Dermis microvascular lymphatic vessel endothelial cell (primary cell): ENCODE measurements around the gene MAP4K5. TPM values are rescaled to one million over a fixed set of nuclear protein-coding genes. Genes with fewer than 3 reads are reported as not detected.

ENCODE experiments used
- DNase-seq, 2 donors: peaks; one replicate each; pipeline versions ENCODE4 v3.0.0 to v3.0.0-alpha.2; 2010; ENCODE audit warnings: low read depth in 2 of 2
- total RNA-seq: library from RNA; depleted of rRNA; stranded (reverse); fragments of >200 nt; gene quantifications from 2 replicates; pipeline ENCODE4 v1.2.1, GENCODE V29; 2014

Gene MAP4K5
- total RNA-seq, 1 donor from 2014 or later, result 33.0 TPM

GRCh38 chr14:50400461-50400860, 131.9 kb downstream of the MAP4K5 start:
- no peak for DNase-seq

- peak in 1 of 2 donors; percentile 46 for DNase-seq
Measured at GRCh38 chr14:50399251-50400032, 132.9 kb downstream of the MAP4K5 start.

- DNase-seq, result no peak
Measured at GRCh38 chr14:50398189-50398580, 134.2 kb downstream of the MAP4K5 start.

- peak; percentile 9 to 51 for DNase-seq
Measured at GRCh38 chr14:50397390-50398188, 134.8 kb downstream of the MAP4K5 start.

GRCh38 chr14:50396631-50397389, 135.6 kb downstream of the MAP4K5 start, which contains the start of gene CDKL1:
TSS of gene CDKL1 (minus strand) at chr14:50396881. CDS start at chr14:50395868, 1,013 bp downstream.
- DNase-seq, result peak; percentile 7 to 83

- DNase-seq, result no peak
Measured at GRCh38 chr14:50395448-50395847, 136.9 kb downstream of the MAP4K5 start.

GRCh38 chr14:50394713-50395112, 137.7 kb downstream of the MAP4K5 start:
- no peak for DNase-seq

GRCh38 chr14:50389668-50390441, 142.5 kb downstream of the MAP4K5 start:
- DNase-seq, result no peak

- peak in 1 of 2 donors; percentile 12 for DNase-seq
Measured at GRCh38 chr14:50388256-50388931, 144.0 kb downstream of the MAP4K5 start.

GRCh38 chr14:50387548-50387947, 144.8 kb downstream of the MAP4K5 start:
- DNase-seq, result no peak

- no peak for DNase-seq
Measured at GRCh38 chr14:50383618-50384225, 148.6 kb downstream of the MAP4K5 start.

GRCh38 chr14:50381823-50382287, 150.5 kb downstream of the MAP4K5 start:
- no peak for DNase-seq

- DNase-seq, result no peak
Measured at GRCh38 chr14:50381008-50381407, 151.4 kb downstream of the MAP4K5 start.

GRCh38 chr14:50380455-50380854, 151.9 kb downstream of the MAP4K5 start:
- DNase-seq, result no peak

GRCh38 chr14:50379563-50379962, 152.8 kb downstream of the MAP4K5 start:
- no peak for DNase-seq

- DNase-seq, result no peak
Measured at GRCh38 chr14:50377550-50378085, 154.8 kb downstream of the MAP4K5 start.

GRCh38 chr14:50375760-50376159, 156.6 kb downstream of the MAP4K5 start:
- DNase-seq, result no peak

- no peak for DNase-seq
Measured at GRCh38 chr14:50373959-50374358, 158.4 kb downstream of the MAP4K5 start.

GRCh38 chr14:50371546-50371945, 160.8 kb downstream of the MAP4K5 start:
- DNase-seq, result no peak
